Epithelial cell of esophagus (primary cell): Measurements from ENCODE around the gene MICA.
A peak's percentile ranks its signal among the peaks of the same experiment; 100 is the strongest.

Experiments
- DNase-seq: peaks from one replicate; pipeline ENCODE4 v3.0.0; 2010; ENCODE audit warnings: low read depth
- H3K4me3 ChIP-seq: 2 replicates; pipeline ENCODE4 v1.5.1; 2011; ENCODE audit warnings: mild to moderate bottlenecking, low read length, control low read depth
- CTCF ChIP-seq: IDR thresholded peaks from 2 replicates; pipeline ENCODE4 v1.5.1; 2011; ENCODE audit warnings: low read depth, mild to moderate bottlenecking, low read length, control low read depth, inconsistent platforms; ENCODE audit not compliant: insufficient read depth; ENCODE audit errors: missing control alignments

Gene MICA

DNA sequence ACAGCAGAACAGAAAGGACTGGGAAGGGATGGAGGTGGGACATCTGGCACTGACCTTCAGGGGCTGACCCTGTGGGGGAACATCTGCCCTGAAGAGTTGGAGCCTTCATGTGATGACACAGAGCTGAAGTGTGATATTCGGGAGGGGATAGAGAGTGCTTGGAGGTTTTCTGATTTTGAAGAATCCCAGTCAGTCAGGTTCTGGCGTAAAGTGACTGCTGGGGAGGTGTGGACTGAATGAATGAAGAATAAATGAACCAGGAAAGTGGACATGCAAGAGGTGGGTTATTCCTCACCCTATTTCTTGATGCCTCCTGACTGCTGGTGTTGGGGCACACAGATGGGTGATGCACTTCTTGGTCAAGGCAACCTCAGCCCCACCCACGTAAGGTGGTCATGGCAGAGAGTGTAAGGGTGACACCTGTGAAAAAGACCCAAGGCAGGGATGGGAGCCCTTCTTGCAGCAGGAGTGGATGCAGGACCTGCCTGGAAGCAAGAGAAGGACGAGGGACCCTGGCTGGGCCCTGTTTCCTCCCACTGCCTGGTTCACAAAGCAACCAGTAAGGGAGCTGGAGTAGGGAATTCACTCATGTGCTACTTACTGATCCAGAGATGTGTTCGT lies 13.1 kb downstream of the MICA start:
- DNase-seq = no peak
- no peak for TF ChIP-seq CTCF
- no peak overlapping the region for H3K4me3 ChIP-seq

DNA sequence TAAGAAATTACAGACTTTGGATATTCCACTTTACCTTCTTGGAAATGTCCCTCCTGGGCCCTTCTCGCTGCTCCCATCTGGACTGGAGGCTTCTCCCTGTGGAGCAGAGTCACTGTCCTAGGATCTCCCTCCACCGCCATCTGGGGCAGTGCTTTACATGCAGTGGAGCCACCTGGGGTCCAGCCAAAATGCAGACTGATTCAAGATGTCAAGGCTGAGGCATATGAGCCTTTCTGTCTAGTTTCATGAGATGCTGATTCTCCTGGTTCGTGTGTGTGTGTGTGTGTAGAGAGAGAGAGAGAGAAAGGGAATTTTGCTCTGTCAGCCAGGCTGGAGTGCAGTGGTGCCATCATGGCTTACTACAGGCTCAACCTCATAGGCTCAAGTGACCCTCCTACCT lies 14.9 kb downstream of the MICA start:
- DNase-seq = no peak
- no peak overlapping the region for H3K4me3 ChIP-seq
- no peak for TF ChIP-seq CTCF

GRCh38 chr6:31419842-31420241 lies 16.4 kb downstream of the MICA start:
- no peak overlapping the region for H3K4me3 ChIP-seq
- no peak for TF ChIP-seq CTCF
- DNase-seq = peak; percentile 11

DNA sequence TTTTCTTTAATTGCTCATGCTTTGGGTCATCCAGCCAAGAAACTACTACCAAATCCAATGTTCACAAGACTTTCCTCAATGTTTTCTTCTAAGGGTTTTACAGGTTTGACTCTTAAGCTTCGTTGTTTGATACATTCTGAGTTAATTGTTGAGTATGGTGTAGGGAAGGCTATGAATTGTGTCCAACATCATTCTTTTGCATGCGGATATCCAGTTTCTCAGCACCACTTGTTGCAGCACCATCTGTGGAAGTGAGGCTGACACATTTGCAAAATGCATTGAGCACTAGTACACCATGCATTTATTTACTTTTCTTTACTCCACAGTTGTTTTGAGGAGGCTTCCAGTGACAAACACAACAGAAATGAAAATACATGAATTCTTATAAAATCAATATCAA lies 17.2 kb downstream of the MICA start:
- no peak overlapping the region for H3K4me3 ChIP-seq
- DNase-seq = no peak
- TF ChIP-seq CTCF = no peak

DNA sequence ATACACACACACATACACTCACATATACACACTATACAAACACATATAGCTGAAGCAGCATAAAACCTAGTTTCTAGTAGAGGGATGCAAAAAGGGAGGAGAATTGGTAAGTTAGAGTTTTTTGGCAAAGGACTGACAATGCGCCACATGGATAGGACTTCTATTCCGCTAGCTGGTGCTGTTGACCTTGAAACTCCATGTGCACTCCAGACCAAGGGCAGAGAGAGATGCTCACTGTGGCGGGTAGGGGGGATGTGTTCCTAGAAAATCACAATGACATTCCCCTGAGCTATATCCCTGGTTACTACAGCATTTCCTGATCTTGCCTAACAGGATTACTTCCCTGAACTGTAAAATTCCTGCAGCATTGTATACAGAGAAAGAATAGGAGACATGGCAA lies 19.2 kb downstream of the MICA start:
- H3K4me3 ChIP-seq = no peak overlapping the region
- DNase-seq = no peak
- no peak for TF ChIP-seq CTCF

- no peak overlapping the region for H3K4me3 ChIP-seq
- no peak for TF ChIP-seq CTCF
- no peak for DNase-seq
Observed at GRCh38 chr6:31423550-31423949, 20.2 kb downstream of the MICA start.
